Stimulated activated CD8-positive, alpha-beta memory T cell treated with anti-CD3 and anti-CD28 coated beads, Interleukin-12 subunit alpha, Interleukin-12 subunit beta, amount 100 ng/mL, for 4 hours (primary cell): ENCODE data around the gene PASD1.
"Not testable (repeated sequence)": the region's sequence is repeated elsewhere in the genome, so short reads cannot be mapped to it uniquely, and the experiment has no call there.

ENCODE experiments used
- DNase-seq: peaks from one replicate; pipeline ENCODE4 v3.0.0-alpha.2; 2020; ENCODE audit warnings: low read depth

Gene PASD1

GRCh38 chrX:151621422-151621821 is 57.9 kb downstream of the PASD1 start:
- no peak for DNase-seq

- DNase-seq, result no peak
Observed at GRCh38 chrX:151624677-151625076, 61.2 kb downstream of the PASD1 start.

GRCh38 chrX:151631822-151632221 is 68.3 kb downstream of the PASD1 start:
- DNase-seq, result no peak

- DNase-seq, result no peak
Observed at GRCh38 chrX:151633157-151633556, 69.7 kb downstream of the PASD1 start.

GRCh38 chrX:151634937-151635336 is 71.5 kb downstream of the PASD1 start:
- no peak for DNase-seq

GRCh38 chrX:151641564-151641963 is 78.1 kb downstream of the PASD1 start:
- DNase-seq, result no peak

GRCh38 chrX:151675121-151675746 is 111.8 kb downstream of the PASD1 start:
- no peak for DNase-seq

- DNase-seq, result no peak
Observed at GRCh38 chrX:151676196-151676595, 112.7 kb downstream of the PASD1 start.

- DNase-seq, result no peak
Observed at GRCh38 chrX:151679798-151680402, 116.4 kb downstream of the PASD1 start.

GRCh38 chrX:151680805-151681204 is 117.3 kb downstream of the PASD1 start:
- peak; percentile 10 for DNase-seq

GRCh38 chrX:151687635-151688034 is 124.2 kb downstream of the PASD1 start:
- DNase-seq, result no peak

- DNase-seq, result no peak
Observed at GRCh38 chrX:151688695-151689094, 125.2 kb downstream of the PASD1 start.

GRCh38 chrX:151692825-151693224 is 129.3 kb downstream of the PASD1 start:
- DNase-seq, result no peak

GRCh38 chrX:151694121-151694520 is 130.6 kb downstream of the PASD1 start:
- DNase-seq, result no peak

GRCh38 chrX:151694661-151695582 is 131.4 kb downstream of the PASD1 start, which contains the start of gene PRRG3:
TSS of gene PRRG3 (plus strand) at chrX:151695458. CDS start at chrX:151698815, 3,357 bp downstream.
- no peak for DNase-seq

GRCh38 chrX:151695583-151696340 is 132.3 kb downstream of the PASD1 start:
- no peak for DNase-seq

GRCh38 chrX:151697082-151697481 is 133.6 kb downstream of the PASD1 start:
- not testable (repeated sequence) for DNase-seq

GRCh38 chrX:151697522-151697921 is 134.0 kb downstream of the PASD1 start:
- DNase-seq, result no peak

- DNase-seq, result no peak
Observed at GRCh38 chrX:151698485-151698884, 135.0 kb downstream of the PASD1 start.

- DNase-seq, result no peak
Observed at GRCh38 chrX:151699746-151700145, 136.3 kb downstream of the PASD1 start.

- DNase-seq, result no peak
Observed at GRCh38 chrX:151700581-151700980, 137.1 kb downstream of the PASD1 start.

GRCh38 chrX:151701071-151701470 is 137.6 kb downstream of the PASD1 start:
- DNase-seq, result no peak
